Measurements from ENCODE around the gene AKAP13.

DNA sequence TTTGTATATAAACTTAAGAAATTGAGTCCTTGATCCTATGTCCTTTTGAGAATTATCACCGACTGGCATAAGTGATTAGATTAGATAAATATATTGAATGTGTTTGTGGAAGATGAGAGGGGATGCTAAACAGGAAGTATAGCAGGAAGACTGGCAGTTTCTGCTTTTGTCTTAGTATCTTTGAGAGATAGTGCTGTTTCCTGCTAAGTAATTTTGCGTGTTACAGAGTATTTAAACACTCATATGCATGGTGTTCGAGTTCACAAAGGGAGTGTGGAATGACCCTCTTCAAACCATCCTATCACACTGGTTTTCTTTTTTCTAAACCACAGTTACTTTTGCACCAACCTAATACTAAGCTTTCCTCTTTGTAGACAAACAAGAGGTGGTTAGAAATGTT, 308.3 kb downstream of the AKAP13 start:
- TF ChIP-seq, protein P1, sequence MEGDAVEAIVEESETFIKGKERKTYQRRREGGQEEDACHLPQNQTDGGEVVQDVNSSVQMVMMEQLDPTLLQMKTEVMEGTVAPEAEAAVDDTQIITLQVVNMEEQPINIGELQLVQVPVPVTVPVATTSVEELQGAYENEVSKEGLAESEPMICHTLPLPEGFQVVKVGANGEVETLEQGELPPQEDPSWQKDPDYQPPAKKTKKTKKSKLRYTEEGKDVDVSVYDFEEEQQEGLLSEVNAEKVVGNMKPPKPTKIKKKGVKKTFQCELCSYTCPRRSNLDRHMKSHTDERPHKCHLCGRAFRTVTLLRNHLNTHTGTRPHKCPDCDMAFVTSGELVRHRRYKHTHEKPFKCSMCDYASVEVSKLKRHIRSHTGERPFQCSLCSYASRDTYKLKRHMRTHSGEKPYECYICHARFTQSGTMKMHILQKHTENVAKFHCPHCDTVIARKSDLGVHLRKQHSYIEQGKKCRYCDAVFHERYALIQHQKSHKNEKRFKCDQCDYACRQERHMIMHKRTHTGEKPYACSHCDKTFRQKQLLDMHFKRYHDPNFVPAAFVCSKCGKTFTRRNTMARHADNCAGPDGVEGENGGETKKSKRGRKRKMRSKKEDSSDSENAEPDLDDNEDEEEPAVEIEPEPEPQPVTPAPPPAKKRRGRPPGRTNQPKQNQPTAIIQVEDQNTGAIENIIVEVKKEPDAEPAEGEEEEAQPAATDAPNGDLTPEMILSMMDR (IDR thresholded peaks at IDR 0.05) = no peak
- no peak for TF ChIP-seq POLR2A (IDR thresholded peaks at IDR 0.05)
